Cortex of kidney (tissue), 1 donor: ENCODE results near the gene CD163.
"Not testable (repeated sequence)": the region's sequence is repeated elsewhere in the genome, so short reads cannot be mapped to it uniquely, and the experiment has no call there.

Source experiments
- DNase-seq: peaks from one replicate; lab custom pipeline; 2025; lab: John Stamatoyannopoulos, UW

CD163 gene

DNA sequence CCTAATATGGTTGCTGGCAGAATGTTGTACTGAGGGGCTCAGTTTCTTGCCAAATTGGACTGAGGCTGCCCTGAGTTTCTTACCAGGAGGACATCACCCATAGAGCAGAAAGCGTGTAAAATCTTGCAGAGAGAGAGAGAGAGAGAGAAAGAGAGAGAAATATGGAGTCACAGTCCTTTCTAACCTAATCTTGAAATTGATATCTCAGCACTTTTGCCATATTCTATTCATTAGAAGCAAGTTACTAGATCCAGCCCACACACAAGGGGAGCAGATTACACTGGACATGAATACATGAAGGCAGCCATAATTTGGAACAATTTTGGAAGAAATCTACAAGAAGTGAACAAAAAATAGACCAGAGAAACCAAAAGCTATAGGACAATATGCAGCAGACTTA is 55.5 kb downstream of the CD163 start:
- DNase-seq = no peak

DNA sequence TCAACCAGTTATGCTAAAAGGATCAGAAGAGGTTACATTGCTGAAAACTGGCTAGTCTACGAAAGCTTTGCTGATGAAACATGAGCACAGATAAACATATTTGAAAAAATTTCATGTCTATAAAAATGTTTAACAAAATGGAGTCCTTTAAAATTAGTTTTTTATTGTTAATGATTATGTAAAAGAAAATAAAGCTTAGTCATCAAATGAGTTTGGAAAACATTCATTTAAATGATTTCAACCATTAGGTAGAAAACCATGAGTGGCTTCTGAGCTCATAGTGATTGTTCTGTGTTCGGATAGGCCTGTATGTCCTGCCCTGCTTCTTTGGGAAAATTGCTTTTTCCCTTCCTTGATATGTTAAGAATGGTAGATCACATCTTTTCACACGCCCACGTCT is 59.0 kb downstream of the CD163 start:
- no peak for DNase-seq

DNA sequence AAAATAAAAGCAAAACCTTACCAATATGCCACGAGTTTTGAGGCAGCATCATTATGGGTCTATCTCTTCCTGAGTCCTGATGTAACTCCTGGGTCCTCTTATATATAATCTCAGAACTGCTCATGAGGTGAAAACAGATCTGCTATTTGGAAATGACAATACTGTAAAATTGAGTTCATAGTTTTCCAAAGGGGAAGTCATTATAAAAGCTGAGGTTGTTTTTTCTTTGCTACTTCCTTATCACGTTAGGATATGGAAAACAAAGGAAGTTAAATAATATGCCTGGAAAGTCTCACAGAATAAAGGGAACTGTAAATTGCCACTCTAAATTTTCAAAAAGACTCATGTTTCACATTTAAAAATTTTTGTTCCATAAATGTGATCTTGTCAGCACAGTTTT is 59.5 kb downstream of the CD163 start, which contains the start of gene CD163L1:
CD163L1 (minus strand) TSS at position 78 of the 400 bp plus-strand sequence; CDS start at position 52, 26 bp downstream.
- no peak for DNase-seq

DNA sequence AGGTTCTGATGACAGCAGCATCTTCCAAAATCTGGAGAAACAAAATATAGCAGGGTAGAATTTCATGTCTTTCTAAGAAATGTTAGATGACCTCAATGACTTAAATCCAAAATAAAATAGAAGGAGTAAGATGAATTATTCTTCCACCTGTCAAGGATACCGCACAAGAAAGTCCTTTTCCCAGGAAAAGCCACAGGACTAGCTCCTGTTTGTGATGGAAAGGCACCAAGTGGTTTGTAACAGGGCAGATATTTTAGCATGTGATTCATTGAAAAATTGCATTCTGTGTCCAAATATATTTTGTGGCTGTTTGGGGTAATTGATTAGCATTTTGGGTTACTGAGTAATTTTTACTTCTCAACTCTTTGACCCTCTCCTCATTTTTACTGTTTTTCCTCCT is 62.4 kb downstream of the CD163 start:
- DNase-seq = no peak

DNA sequence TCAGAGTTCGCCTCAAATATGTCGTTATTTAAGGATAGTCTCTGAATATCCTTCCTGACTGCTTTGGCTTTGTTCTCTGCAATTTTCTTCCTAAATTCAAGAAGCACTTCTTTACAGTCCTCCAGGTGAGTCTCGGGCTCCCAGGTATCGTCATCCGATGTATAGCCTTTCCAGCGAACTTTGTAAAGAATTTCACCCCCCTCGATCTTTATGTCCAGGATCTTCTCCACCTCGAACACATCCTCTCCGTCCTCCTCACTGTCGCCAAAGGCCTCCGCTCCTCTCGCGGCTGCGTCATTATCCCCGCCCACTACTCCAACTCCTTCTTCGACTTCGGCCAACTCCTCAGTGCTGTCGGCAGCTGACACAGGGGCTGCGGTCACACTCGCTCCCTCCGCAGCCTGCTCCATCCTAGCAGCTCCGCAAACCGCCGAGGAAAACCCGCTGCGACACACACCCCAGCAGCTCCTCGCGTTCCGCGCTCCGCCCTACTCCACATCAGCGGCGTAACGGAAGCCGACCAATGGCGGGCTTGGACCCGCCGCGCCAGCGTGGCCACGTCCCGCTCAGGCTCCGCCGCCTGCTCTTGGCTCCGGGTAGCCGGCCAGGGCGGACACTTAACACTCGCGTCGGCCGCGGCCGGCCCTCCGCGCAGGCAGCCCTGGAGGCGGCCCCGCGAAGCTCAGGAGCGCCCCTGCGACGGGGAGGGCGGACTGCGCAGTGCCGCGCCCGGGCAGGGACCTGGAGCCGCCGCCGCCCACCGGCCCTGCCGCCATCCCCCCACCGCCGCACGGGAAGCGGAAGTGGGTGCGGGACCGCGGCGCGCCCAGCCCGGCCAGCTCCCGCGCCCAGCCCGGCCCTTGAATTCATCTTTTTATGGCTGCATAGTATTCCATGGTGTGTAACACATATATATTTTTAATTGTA is 63.7 kb downstream of the CD163 start:
- no peak for DNase-seq

DNA sequence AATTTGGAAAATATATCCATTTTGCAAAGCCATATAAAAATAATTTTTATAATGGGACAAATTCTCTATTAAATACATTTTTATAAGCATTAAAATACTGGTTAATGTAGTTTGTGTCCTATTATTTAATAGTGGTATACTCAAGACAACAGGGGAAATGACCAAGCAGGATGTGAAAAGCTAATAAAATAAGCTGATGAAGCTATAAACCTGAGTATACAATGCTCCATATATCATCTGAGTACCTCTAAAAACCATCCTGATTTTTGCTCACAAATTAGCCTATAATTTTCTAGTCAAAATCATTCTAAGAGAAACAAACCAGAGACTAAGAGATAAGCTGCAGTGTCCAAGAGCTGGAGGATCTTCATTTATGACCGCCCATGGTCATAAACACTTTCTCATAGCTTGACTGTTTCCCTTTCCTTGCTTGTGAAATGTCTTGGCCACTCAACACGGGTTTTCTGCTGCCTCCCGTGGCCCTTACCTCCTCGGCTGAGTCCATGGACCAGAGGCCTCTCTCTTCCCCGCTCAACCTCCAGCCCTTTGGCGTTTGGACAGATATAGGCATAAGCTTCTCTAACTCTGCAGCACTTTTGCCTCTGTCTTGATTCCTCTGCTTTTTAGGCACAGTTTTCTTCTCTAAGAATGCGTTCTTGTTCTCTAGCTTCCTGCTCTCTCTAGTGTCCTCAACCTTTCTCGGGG is 65.1 kb downstream of the CD163 start:
- DNase-seq = not testable (repeated sequence)

DNA sequence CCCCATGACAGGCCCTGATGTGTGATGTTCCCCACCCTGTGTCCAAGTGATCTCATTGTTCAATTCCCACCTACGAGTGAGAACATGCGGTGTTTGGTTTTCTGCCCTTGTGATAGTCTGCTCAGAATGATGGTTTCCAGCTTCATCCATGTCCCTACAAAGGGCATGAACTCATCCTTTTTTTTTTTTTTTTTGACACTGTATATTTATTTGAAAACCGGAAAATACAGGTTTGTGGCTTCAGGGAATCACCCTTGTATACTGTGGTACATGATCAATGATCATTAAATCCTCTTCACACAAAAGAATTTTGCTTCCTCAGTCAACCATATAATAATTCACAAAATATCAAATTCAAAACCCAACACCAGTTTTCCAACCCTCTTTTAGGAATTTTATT is 66.1 kb downstream of the CD163 start:
- DNase-seq = not testable (repeated sequence)

DNA sequence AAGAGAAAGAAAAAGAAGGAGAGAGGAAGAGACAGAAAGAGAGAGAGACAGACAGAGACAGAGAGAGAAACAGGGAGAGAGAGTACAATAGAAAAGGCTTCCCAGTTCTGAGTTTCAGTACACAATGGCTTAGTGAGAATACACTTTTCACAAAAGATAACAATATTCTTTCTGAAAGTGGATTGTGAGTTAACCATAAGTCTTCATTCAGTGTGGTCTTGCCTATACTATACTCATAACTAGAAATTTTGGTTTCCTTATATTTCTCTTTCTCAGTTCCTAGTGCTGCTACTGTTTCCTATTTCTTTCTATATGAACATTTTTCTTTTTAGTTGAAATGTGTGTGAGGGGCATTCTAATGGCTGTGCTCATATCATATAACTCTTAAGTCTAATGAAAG is 68.9 kb downstream of the CD163 start:
- no peak for DNase-seq

DNA sequence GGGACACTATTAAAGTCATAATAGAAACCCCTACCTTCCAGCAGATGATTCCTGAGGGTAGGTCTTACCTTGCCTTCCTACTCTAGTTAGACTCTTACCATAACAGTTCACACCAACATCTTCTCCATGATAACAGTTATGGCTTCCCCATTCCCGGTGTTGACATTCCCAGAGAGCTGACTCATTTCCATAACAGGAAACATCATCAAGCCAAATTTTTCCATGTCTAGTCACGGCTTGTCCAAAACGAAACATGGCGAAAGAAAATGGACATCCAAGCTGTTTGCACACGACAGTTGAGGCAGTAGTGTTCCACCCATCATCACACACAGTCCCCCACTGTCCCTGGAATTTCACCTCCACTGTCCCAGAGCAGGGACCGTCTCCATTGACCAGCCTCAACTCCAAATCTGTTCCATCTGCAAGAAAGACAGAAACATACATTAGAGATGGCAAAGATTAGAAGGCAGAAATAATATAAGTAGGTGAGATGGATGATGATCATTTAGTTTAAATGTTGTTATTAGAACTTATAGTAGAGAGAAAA is 70.2 kb downstream of the CD163 start:
- no peak for DNase-seq

DNA sequence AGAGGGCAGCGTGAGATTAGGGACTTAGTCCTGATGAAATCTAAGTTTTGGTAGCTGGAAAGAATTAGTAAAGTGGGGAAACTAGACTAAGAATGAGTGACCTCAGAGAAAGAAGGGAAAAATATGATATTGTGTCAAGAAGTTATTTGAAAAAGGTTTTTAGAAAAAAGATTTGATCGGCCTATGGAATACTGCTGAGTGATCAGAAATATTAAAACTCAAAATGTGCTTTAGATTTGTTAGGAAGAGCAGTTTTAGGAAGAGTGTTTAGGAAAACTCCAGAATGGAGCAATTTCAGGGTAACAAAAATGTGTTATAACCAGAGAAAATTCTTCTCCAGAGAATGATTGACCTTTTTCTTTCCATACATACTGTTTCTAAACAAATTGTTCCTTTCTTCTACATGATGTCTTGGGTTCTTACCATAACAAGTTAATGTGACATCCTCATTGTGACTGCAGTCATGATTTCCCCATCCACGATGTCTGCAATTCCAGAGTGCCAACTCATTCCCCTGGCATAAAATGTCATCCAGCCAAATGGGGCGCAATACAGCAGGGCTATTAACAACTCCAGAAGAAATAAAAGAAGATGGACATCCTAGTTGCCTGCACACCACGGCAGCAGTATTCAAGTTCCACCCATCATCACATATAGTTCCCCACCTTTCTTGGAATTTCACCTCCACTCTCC is 71.4 kb downstream of the CD163 start:
- DNase-seq = no peak
